ENCODE measurements around the gene TMEM200B. TPM values are rescaled to one million over a fixed set of nuclear protein-coding genes. Genes with fewer than 3 reads are reported as not detected.

TMEM200B gene
- total and polyA plus RNA-seq, 2 donors (not counting 1 experiment from before 2014, with no cell fraction given) = not detected

DNA sequence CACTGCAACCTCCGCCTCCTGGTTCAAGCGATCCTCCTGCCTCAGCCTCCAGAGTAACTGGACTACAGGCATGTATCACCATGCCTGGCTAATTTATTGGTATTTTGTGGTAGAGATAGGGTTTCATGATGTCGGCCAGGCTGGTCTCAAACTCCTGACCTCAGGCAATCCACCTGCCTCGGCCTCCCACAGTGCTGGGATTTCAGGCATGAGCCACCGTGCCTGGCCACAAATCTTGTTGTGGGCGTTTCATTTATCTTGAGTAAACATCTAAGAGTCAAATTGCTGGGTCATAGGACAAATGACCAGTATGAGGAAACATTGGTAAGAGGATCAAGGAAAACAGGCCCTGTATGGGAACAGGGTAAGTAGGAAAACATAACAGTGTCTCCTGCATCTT is 17.9 kb downstream of the TMEM200B start:
- ChIA-PET POLR2A (interaction anchor here (0.7 kb wide), 1 partner anchor 172 kb away, joined by 3 read pairs; no protein-coding TSS in a partner anchor), CTCF (no interaction called here)
- no peaks in the 10 kb centered on the region for H3K4me1 ChIP-seq (ENCODE audit: control insufficient read depth in 2 of 2, insufficient read depth in 2 of 2, low read length in 2 of 2)
- no peaks in the 10 kb centered on the region for H3K9me3 ChIP-seq (ENCODE audit: control extremely low read depth in 1 of 3, control insufficient read depth in 2 of 3, insufficient read depth in 1 of 3, low read length in 2 of 3)
- no peak overlapping the region for H3K4me2 ChIP-seq (replicated peaks; ENCODE audit: low read depth, low read length, poor library complexity, severe bottlenecking)
- Mint-ChIP-seq H3K4me3 (no peak overlapping the region), H3K9me3 (ENCODE audit: insufficient read depth) (no peaks in the 10 kb centered on the region), H3K27ac (no peak overlapping the region), H3K4me1 (no peaks in the 10 kb centered on the region), H3K27me3 (no peaks in the 10 kb centered on the region)
- H3K79me2 ChIP-seq (ENCODE audit: control insufficient read depth, insufficient read depth, low read length) = no peaks in the 10 kb centered on the region
- H3K4me3 ChIP-seq (ENCODE audit: control extremely low read depth in 1 of 5, extremely low read depth in 1 of 5, insufficient read depth in 1 of 5, low read depth in 2 of 5, low read length in 4 of 5) = no peak overlapping the region
- H3K9ac ChIP-seq (ENCODE audit: low read length) = no peak overlapping the region
- no peak overlapping the region for H3K27ac ChIP-seq (ENCODE audit: low read length in 2 of 2)
- DNase-seq (no peak), ATAC-seq (ENCODE audit: low read depth) (no peak)
- H3K36me3 ChIP-seq (replicated peaks in 1 of 2; ENCODE audit: control extremely low read depth in 1 of 2, control insufficient read depth in 1 of 2, extremely low read depth in 1 of 2, insufficient read depth in 2 of 2, low read length in 1 of 2) = peaks cover 3 to 36% of the 10 kb centered on the region in 2 experiments
- intact Hi-C loops (cut with micrococcal nuclease) = no loop called here
- TF ChIP-seq, protein P1, sequence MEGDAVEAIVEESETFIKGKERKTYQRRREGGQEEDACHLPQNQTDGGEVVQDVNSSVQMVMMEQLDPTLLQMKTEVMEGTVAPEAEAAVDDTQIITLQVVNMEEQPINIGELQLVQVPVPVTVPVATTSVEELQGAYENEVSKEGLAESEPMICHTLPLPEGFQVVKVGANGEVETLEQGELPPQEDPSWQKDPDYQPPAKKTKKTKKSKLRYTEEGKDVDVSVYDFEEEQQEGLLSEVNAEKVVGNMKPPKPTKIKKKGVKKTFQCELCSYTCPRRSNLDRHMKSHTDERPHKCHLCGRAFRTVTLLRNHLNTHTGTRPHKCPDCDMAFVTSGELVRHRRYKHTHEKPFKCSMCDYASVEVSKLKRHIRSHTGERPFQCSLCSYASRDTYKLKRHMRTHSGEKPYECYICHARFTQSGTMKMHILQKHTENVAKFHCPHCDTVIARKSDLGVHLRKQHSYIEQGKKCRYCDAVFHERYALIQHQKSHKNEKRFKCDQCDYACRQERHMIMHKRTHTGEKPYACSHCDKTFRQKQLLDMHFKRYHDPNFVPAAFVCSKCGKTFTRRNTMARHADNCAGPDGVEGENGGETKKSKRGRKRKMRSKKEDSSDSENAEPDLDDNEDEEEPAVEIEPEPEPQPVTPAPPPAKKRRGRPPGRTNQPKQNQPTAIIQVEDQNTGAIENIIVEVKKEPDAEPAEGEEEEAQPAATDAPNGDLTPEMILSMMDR (IDR thresholded peaks at IDR 0.05) = no peak
- no peak for TF ChIP-seq EZH2 (IDR thresholded peaks at IDR 0.05; ENCODE audit: borderline replicate concordance, insufficient read depth, low read depth, low read length, poor library complexity, severe bottlenecking)
- H3K27me3 ChIP-seq (replicated peaks in 1 of 4; ENCODE audit: control extremely low read depth in 1 of 4, control insufficient read depth in 3 of 4, insufficient read depth in 4 of 4, low read length in 3 of 4) = no peaks in the 10 kb centered on the region
- 95% methylated on average over 3 of the region's 6 CpGs for WGBS (ENCODE audit: insufficient coverage)
- no peak overlapping the region for H2AFZ ChIP-seq (ENCODE audit: insufficient read depth, low read depth, low read length, poor library complexity, severe bottlenecking)
- H4K20me1 ChIP-seq (ENCODE audit: control insufficient read depth, insufficient read depth, low read length, poor library complexity, severe bottlenecking) = no peaks in the 10 kb centered on the region

DNA sequence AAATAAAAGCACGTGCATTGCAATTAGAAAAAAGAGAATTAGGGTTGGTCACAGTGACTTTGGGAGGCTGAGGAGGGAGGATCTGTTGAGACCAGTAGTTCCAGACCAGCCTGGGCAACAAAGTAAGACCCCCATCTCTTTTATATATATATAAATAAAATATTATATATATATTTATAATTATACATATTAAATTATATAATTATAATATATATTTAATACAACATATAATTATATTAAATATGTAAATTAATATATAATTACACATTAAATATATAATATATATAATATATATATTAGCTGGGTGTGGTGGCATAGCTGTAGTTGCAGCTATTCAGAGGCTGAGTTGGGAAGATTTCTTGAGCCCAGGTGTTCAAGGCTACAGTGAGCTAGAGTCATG is 23.2 kb downstream of the TMEM200B start:
- intact Hi-C loops (cut with micrococcal nuclease) = no loop called here
- H3K4me1 ChIP-seq (ENCODE audit: control insufficient read depth in 2 of 2, insufficient read depth in 2 of 2, low read length in 2 of 2) = no peaks in the 10 kb centered on the region
- H3K79me2 ChIP-seq (ENCODE audit: control insufficient read depth, insufficient read depth, low read length) = no peaks in the 10 kb centered on the region
- H3K27me3 Mint-ChIP-seq = no peaks in the 10 kb centered on the region
- H3K36me3 ChIP-seq (replicated peaks in 1 of 2; ENCODE audit: control extremely low read depth in 1 of 2, control insufficient read depth in 1 of 2, extremely low read depth in 1 of 2, insufficient read depth in 2 of 2, low read length in 1 of 2) = peaks cover 23 to 55% of the 10 kb centered on the region in 2 experiments
- no peak overlapping the region for H2AFZ ChIP-seq (ENCODE audit: insufficient read depth, low read depth, low read length, poor library complexity, severe bottlenecking)
- ATAC-seq (ENCODE audit: low read depth) = no peak
- no peak overlapping the region for H3K27ac Mint-ChIP-seq
- H3K9ac ChIP-seq (ENCODE audit: low read length) = no peak overlapping the region
- no CpG with 5 or more reads among the region's 1 CpG for WGBS (ENCODE audit: insufficient coverage)
- TF ChIP-seq, protein P1 (IDR thresholded peaks at IDR 0.05) = no peak
- TF ChIP-seq EZH2 (IDR thresholded peaks at IDR 0.05; ENCODE audit: borderline replicate concordance, insufficient read depth, low read depth, low read length, poor library complexity, severe bottlenecking) = no peak
- no peak overlapping the region for H3K4me3 Mint-ChIP-seq
- no peak overlapping the region for H3K4me3 ChIP-seq (ENCODE audit: control extremely low read depth in 1 of 5, extremely low read depth in 1 of 5, insufficient read depth in 1 of 5, low read depth in 2 of 5, low read length in 4 of 5)
- H3K9me3 ChIP-seq (ENCODE audit: control extremely low read depth in 1 of 3, control insufficient read depth in 2 of 3, insufficient read depth in 1 of 3, low read length in 2 of 3) = no peaks in the 10 kb centered on the region
- CTCF ChIA-PET = no interaction called here
- H3K4me1 Mint-ChIP-seq = no peaks in the 10 kb centered on the region
- no peak overlapping the region for H3K27ac ChIP-seq (ENCODE audit: low read length in 2 of 2)
- peaks cover 11% of the 10 kb centered on the region for H4K20me1 ChIP-seq (ENCODE audit: control insufficient read depth, insufficient read depth, low read length, poor library complexity, severe bottlenecking)
- no peaks in the 10 kb centered on the region for H3K27me3 ChIP-seq (replicated peaks in 1 of 4; ENCODE audit: control extremely low read depth in 1 of 4, control insufficient read depth in 3 of 4, insufficient read depth in 4 of 4, low read length in 3 of 4)
- no peak overlapping the region for H3K4me2 ChIP-seq (replicated peaks; ENCODE audit: low read depth, low read length, poor library complexity, severe bottlenecking)
- H3K9me3 Mint-ChIP-seq (ENCODE audit: insufficient read depth) = no peaks in the 10 kb centered on the region
- DNase-seq = no peak
- POLR2A ChIA-PET = interaction anchor here (0.7 kb wide), 1 partner anchor 19 kb away, joined by 3 read pairs; no protein-coding TSS in a partner anchor

Data from B cell (primary cell).